Psoas muscle (tissue), 8 donors: ENCODE measurements around the gene ARHGAP10. TPM values are rescaled to one million over a fixed set of nuclear protein-coding genes. Genes with fewer than 3 reads are reported as not detected.
"Not testable (repeated sequence)": the region's sequence is repeated elsewhere in the genome, so short reads cannot be mapped to it uniquely, and the experiment has no call there.

Experiments used
- ATAC-seq, 4 donors: fragments of 200-7000 bp; cut with Tn5 transposase; one replicate each; pipeline ENCODE4 v1.9.1; 2020; ENCODE audit warnings: moderate library complexity in 3 of 4, mild to moderate bottlenecking in 2 of 4
- DNase-seq, 2 donors: peaks; one replicate each; pipeline ENCODE4 v3.0.0-alpha.2; 2020
- H3K27ac ChIP-seq: fragments of 200-600 bp; one replicate; pipeline ENCODE4 v1.8.0; 2022
- H3K27me3 ChIP-seq, 3 donors: fragments of 200-600 bp in 1 of 3; one replicate each; pipeline versions ENCODE4 v1.6.1 to v1.8.0; 2013 to 2022; ENCODE audit warnings: low read length in 2 of 3, mild to moderate bottlenecking in 2 of 3, moderate library complexity in 1 of 3; ENCODE audit not compliant: insufficient read depth in 3 of 3
- H3K36me3 ChIP-seq, 2 donors: fragments of 200-600 bp in 1 of 2; one replicate each; pipeline versions ENCODE4 v1.6.1 to v1.8.0; 2013 to 2022; ENCODE audit warnings: low read depth in 1 of 2, mild to moderate bottlenecking in 1 of 2, moderate library complexity in 1 of 2; ENCODE audit not compliant: insufficient read depth in 1 of 2
- H3K4me1 ChIP-seq: fragments of 200-600 bp; one replicate; pipeline ENCODE4 v1.8.0; 2022
- H3K4me3 ChIP-seq: fragments of 200-600 bp; one replicate; pipeline ENCODE4 v1.8.0; 2022; ENCODE audit warnings: mild to moderate bottlenecking
- H3K9me3 ChIP-seq: fragments of 200-600 bp; one replicate; pipeline ENCODE4 v1.8.0; 2022
- WGBS, 3 donors: extraction: QIAGEN DNeasy Blood & Tissue Kit; methylation state at CpG; one replicate each; pipeline versions ENCODE4 v1.1.6 to v1.1.7; 2013; 5-methylcytosine and 5-hydroxymethylcytosine counted together
- intact Hi-C, 2 donors: fragments of 100-400 bp; cut with DNase I; formaldehyde crosslinking; loops; one replicate each; pipeline versions ENCODE4 v1.11.0 to v1.14.2; 2022
- polyA plus RNA-seq, 3 donors: library from polyadenylated mRNA; stranded (reverse); fragments of 200-250 nt; gene quantifications; one replicate each; pipeline ENCODE4 v1.2.3, GENCODE V29; 2013
- total RNA-seq, 4 donors: library from RNA; stranded (reverse); fragmentation: NEBNext Ultra II Directional in 2 of 4; extraction: Animal tissue kit (Norgen Biotek cat#: 25700) in 2 of 4; gene quantifications; one replicate each; pipeline versions ENCODE4 v1.2.1 to v1.2.4, GENCODE V29; 2021 to 2023
- TF ChIP-seq, protein P1 (sequence below): fragments of 200-600 bp; IDR thresholded peaks from one replicate; pipeline ENCODE4 v1.8.0; 2022; ENCODE audit warnings: antibody characterized with exemption
- donor health status: healthy with polysubstance abuse.
- donor health status: DM: no; HTN: no; CAD: no; lungs with moderate emphysema.
- donor health status: Bipolar disorder and iron deficiency.
- donor health status: healthy.
- donor health status: DM: yes; HTN: yes; CAD: no.
- donor health status: DM: no; HTN: no; CAD: no.
- donor health status: DM: no; HTN: no; CAD: no.
- donor health status: DM: yes; HTN: yes; CAD: no.

ARHGAP10 gene
- total and polyA plus RNA-seq, 7 donors: 28.8 to 43.5 (median 34.0) TPM

GRCh38 chr4:148077581-148077980 is 345.7 kb downstream of the ARHGAP10 start:
- Histone ChIP-seq H3K9me3 (no peaks in the 10 kb centered on the region), H3K4me1 (peaks cover 34% of the 10 kb centered on the region), H3K4me3 (no peak overlapping the region), H3K27me3 (no peaks in the 10 kb centered on the region), H3K27ac (no peak overlapping the region), H3K36me3 (peaks cover 3 to 42% of the 10 kb centered on the region in 2 donors)
- intact Hi-C loops: no loop called here
- TF ChIP-seq, protein P1, sequence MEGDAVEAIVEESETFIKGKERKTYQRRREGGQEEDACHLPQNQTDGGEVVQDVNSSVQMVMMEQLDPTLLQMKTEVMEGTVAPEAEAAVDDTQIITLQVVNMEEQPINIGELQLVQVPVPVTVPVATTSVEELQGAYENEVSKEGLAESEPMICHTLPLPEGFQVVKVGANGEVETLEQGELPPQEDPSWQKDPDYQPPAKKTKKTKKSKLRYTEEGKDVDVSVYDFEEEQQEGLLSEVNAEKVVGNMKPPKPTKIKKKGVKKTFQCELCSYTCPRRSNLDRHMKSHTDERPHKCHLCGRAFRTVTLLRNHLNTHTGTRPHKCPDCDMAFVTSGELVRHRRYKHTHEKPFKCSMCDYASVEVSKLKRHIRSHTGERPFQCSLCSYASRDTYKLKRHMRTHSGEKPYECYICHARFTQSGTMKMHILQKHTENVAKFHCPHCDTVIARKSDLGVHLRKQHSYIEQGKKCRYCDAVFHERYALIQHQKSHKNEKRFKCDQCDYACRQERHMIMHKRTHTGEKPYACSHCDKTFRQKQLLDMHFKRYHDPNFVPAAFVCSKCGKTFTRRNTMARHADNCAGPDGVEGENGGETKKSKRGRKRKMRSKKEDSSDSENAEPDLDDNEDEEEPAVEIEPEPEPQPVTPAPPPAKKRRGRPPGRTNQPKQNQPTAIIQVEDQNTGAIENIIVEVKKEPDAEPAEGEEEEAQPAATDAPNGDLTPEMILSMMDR: no peak
- DNase-seq (no peak), ATAC-seq (no peak)
- 77 to 94% (median 84%) methylated on average over 1 of the region's 1 CpG for WGBS, 3 donors

GRCh38 chr4:148078061-148078460 is 346.2 kb downstream of the ARHGAP10 start:
- H3K4me1 ChIP-seq: peaks cover 29% of the 10 kb centered on the region
- TF ChIP-seq, protein P1: no peak
- ATAC-seq: no peak
- peaks cover 3 to 38% of the 10 kb centered on the region in 2 donors for H3K36me3 ChIP-seq
- H3K9me3 ChIP-seq: no peaks in the 10 kb centered on the region
- no peak for DNase-seq
- H3K27me3 ChIP-seq: no peaks in the 10 kb centered on the region
- H3K27ac ChIP-seq: no peak overlapping the region
- H3K4me3 ChIP-seq: no peak overlapping the region
- 90 to 93% (median 92%) methylated on average over 2 of the region's 2 CpGs for WGBS, 3 donors
- intact Hi-C loops: no loop called here

DNA sequence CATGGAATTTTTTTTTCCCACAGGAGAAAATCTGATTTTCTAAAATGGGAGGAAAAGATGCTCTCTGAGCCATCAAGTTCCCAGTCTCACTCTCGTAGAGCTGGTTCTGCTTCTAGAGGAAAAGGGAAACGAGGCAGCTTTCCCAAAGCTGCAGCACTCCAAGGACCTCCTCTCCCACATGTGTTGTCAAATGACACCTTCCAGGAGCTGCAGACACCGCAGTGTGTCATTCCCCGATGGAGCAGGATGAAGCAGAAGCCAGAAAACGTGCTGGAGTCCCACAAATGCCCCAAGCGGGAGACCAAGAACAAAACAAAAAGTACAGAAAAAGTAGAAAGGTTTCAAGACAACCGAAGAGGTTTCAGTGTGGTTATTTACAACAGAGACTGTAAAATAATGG is 348.1 kb downstream of the ARHGAP10 start:
- intact Hi-C loops: no loop called here
- DNase-seq (no peak), ATAC-seq (peak in 1 of 4 donors; percentile 31)
- Histone ChIP-seq H3K4me3 (no peak overlapping the region), H3K27me3 (no peaks in the 10 kb centered on the region), H3K9me3 (no peaks in the 10 kb centered on the region), H3K36me3 (peaks cover 3 to 36% of the 10 kb centered on the region in 2 donors), H3K4me1 (peaks cover 14% of the 10 kb centered on the region), H3K27ac (no peak overlapping the region)
- TF ChIP-seq, protein P1: no peak
- WGBS, 3 donors: 31 to 69% (median 43%) methylated on average over 7 of the region's 7 CpGs

GRCh38 chr4:148081267-148081666 is 349.4 kb downstream of the ARHGAP10 start:
- H3K9me3 ChIP-seq: no peaks in the 10 kb centered on the region
- ATAC-seq: no peak
- H3K36me3 ChIP-seq: peaks cover 3 to 33% of the 10 kb centered on the region in 2 donors
- H3K27ac ChIP-seq: no peak overlapping the region
- no peak for DNase-seq
- H3K4me3 ChIP-seq: no peak overlapping the region
- intact Hi-C loops: no loop called here
- 97 to 98% (median 97%) methylated on average over 12 of the region's 12 CpGs for WGBS, 3 donors
- peaks cover 11% of the 10 kb centered on the region for H3K4me1 ChIP-seq
- TF ChIP-seq, protein P1: no peak
- no peaks in the 10 kb centered on the region for H3K27me3 ChIP-seq

GRCh38 chr4:148081745-148082144 is 349.9 kb downstream of the ARHGAP10 start:
- no peaks in the 10 kb centered on the region for H3K27me3 ChIP-seq
- no peak for DNase-seq
- H3K4me1 ChIP-seq: peaks cover 11% of the 10 kb centered on the region
- peaks cover 0 to 33% of the 10 kb centered on the region in 2 donors for H3K36me3 ChIP-seq
- no peak overlapping the region for H3K4me3 ChIP-seq
- TF ChIP-seq, protein P1: no peak
- intact Hi-C loops: no loop called here
- H3K27ac ChIP-seq: no peak overlapping the region
- H3K9me3 ChIP-seq: no peaks in the 10 kb centered on the region
- ATAC-seq: no peak
- WGBS, 3 donors: 87 to 100% (median 97%) methylated on average over 3 of the region's 3 CpGs

DNA sequence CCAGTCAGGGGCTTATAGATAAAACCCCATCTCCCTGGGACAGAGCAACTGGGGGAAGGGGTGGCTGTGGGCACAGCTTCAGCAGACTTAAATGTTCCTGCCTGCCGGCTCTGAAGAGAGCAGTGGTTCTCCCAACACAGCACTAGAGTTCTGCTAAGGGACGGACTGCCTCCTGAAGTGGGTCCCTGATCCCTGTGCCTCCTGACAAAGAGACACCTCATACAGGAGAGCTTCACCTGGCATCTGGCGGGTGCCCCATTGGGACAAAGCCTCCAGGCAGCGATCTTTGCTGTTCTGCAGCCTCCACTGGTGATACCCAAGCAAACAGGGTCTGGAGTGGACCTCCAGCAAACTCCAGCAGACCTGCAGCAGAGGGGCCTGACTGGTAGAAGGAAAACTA is 351.2 kb downstream of the ARHGAP10 start:
- intact Hi-C loops, H3K4me3 ChIP-seq, H3K9me3 ChIP-seq, H3K27me3 ChIP-seq, H3K27ac ChIP-seq, H3K4me1 ChIP-seq, ATAC-seq, DNase-seq: not testable (repeated sequence)
- WGBS, 3 donors: 98 to 100% (median 99%) methylated on average over 4 of the region's 4 CpGs
- H3K36me3 ChIP-seq: peaks cover 0 to 33% of the 10 kb centered on the region in 2 donors
